ENCODE measurements around the gene STAG3. TPM values are rescaled to one million over a fixed set of nuclear protein-coding genes. Genes with fewer than 3 reads are reported as not detected.
"Not testable (repeated sequence)": the region's sequence is repeated elsewhere in the genome, so short reads cannot be mapped to it uniquely, and the experiment has no call there.

The STAG3 gene
- total and polyA plus RNA-seq, 7 experiments from 2014 or later, result 2.4 to 24.6 (median 9.0) TPM

- Mint-ChIP-seq H3K27ac (peak overlapping the region in 3 of 9 donors; percentile 19 to 76 (median 73)), H3K36me3 (peaks cover 0 to 7% (median 0%) of the 10 kb centered on the region in 5 donors), H3K4me1 (peaks cover 16 to 45% (median 40%) of the 10 kb centered on the region in 7 donors), H3K27me3 (no peaks in the 10 kb centered on the region), H3K4me3 (no peak overlapping the region), H3K9me3 (no peaks in the 10 kb centered on the region)
- ATAC-seq (no peak), DNase-seq (no peak)
- CTCF ChIA-PET, result interaction anchor here (1.1 to 3.4 kb wide), 7 partner anchors 9 to 248 kb away, joined by 3 to 34 read pairs (median 10); partner anchors contain the start of gene PPP1R35
- Histone ChIP-seq H3K27ac (ENCODE audit: low read depth, low read length) (no peak overlapping the region), H3K36me3 (ENCODE audit: control insufficient read depth in 2 of 3, insufficient read depth in 3 of 3, low read length in 3 of 3) (no peaks in the 10 kb centered on the region), H3K27me3 (ENCODE audit: control insufficient read depth in 2 of 2, insufficient read depth in 2 of 2, low read length in 2 of 2) (no peaks in the 10 kb centered on the region), H3K4me3 (ENCODE audit: low read length) (no peak overlapping the region), H3K4me1 (ENCODE audit: control insufficient read depth in 2 of 2, insufficient read depth in 2 of 2, low read length in 2 of 2) (peaks cover 0 to 22% of the 10 kb centered on the region in 2 donors), H3K9me3 (ENCODE audit: control insufficient read depth in 2 of 3, low read length in 3 of 3) (no peaks in the 10 kb centered on the region)
- intact Hi-C loops (cut with micrococcal nuclease), result no loop called here
- POLR2A ChIA-PET, result interaction anchor here (0.7 to 20.9 kb wide), 6 partner anchors 10 to 56 kb away, joined by 3 to 383 read pairs (median 7); partner anchors contain the start of genes GAL3ST4, GPC2, STAG3 and TRAPPC14
These were observed 11.3 kb downstream of the STAG3 start for GRCh38 chr7:100189061-100189460.

DNA sequence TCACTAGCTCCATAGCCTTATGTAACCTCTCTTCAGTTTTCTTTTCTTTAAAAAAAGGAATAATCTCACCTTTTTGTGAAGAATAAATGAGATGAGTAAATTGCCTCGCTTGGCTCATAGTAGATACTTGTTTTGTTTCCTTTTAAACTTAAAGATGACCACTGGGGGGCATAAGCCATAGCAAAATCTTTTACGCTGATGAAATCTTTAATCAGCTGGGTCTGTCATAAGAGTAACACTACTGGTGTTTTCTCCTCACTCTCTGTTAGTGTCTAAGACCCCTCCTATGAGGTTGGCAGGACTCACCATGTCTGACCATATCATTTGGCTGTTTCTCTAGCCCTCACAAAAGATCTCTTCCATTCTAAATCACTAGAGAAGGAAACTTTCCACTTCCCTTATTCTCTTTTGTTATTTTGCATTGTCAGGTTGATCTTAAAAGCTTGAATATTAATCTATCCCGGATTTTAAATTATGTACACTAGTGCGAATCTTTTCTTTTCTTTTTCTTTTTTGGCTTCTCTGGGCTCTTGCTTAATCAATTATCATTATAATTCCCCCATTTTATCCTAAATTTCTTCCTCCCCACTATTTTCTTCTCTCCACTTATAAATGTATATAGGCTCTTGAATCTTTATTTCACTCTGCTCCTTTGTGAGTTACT, 12.5 kb downstream of the STAG3 start:
- no peak overlapping the region for H3K4me3 ChIP-seq (ENCODE audit: low read length)
- DNase-seq (peak in 7 of 9 donors; percentile 36 to 66 (median 56)), ATAC-seq (peak; percentile 86)
- peaks cover 0 to 22% of the 10 kb centered on the region in 2 donors for H3K4me1 ChIP-seq (ENCODE audit: control insufficient read depth in 2 of 2, insufficient read depth in 2 of 2, low read length in 2 of 2)
- ChIA-PET POLR2A (interaction anchor here (0.8 to 20.9 kb wide), 15 partner anchors 11 to 257 kb away, joined by 3 to 383 read pairs (median 6); partner anchors contain the start of genes GAL3ST4, GPC2, LAMTOR4 and MBLAC1), CTCF (interaction anchor here (0.5 to 3.4 kb wide), 19 partner anchors 10 to 153 kb away, joined by 3 to 34 read pairs (median 4); partner anchors contain the start of genes GAL3ST4, GPC2, LAMTOR4 and PVRIG)
- no peaks in the 10 kb centered on the region for H3K9me3 ChIP-seq (ENCODE audit: control insufficient read depth in 2 of 3, low read length in 3 of 3)
- Mint-ChIP-seq H3K27me3 (no peaks in the 10 kb centered on the region), H3K27ac (peak overlapping the region in 8 of 9 donors; percentile 19 to 90 (median 76)), H3K4me3 (peak overlapping the region in 3 of 10 donors; percentile 12 to 18 (median 15)), H3K9me3 (no peaks in the 10 kb centered on the region), H3K36me3 (peaks cover 0 to 8% (median 0%) of the 10 kb centered on the region in 5 donors), H3K4me1 (peaks cover 16 to 56% (median 50%) of the 10 kb centered on the region in 7 donors)
- intact Hi-C loops (cut with micrococcal nuclease), result loop anchor here in 1 of 2 donors (1.0 kb wide), 5 partner anchors 21 to 217 kb away; no protein-coding TSS in a partner anchor
- H3K36me3 ChIP-seq (ENCODE audit: control insufficient read depth in 2 of 3, insufficient read depth in 3 of 3, low read length in 3 of 3), result no peaks in the 10 kb centered on the region
- H3K27me3 ChIP-seq (ENCODE audit: control insufficient read depth in 2 of 2, insufficient read depth in 2 of 2, low read length in 2 of 2), result no peaks in the 10 kb centered on the region
- peak overlapping the region; percentile 15 for H3K27ac ChIP-seq (ENCODE audit: low read depth, low read length)

GRCh38 chr7:100191775-100192174, 14.1 kb downstream of the STAG3 start:
- Mint-ChIP-seq H3K4me1 (peaks cover 16 to 61% (median 55%) of the 10 kb centered on the region in 7 donors), H3K36me3 (peaks cover 0 to 9% (median 0%) of the 10 kb centered on the region in 5 donors), H3K27me3 (no peaks in the 10 kb centered on the region), H3K9me3 (no peaks in the 10 kb centered on the region), H3K27ac (peak overlapping the region in 8 of 9 donors; percentile 54 to 86 (median 82)), H3K4me3 (peak overlapping the region in 9 of 10 donors; percentile 5 to 75 (median 49))
- CTCF ChIA-PET, result interaction anchor here (1.5 kb wide), 1 partner anchor 27 kb away, joined by 3 read pairs; no protein-coding TSS in a partner anchor
- H3K4me1 ChIP-seq (ENCODE audit: control insufficient read depth in 2 of 2, insufficient read depth in 2 of 2, low read length in 2 of 2), result peaks cover 0 to 22% of the 10 kb centered on the region in 2 donors
- DNase-seq (peak in 2 of 9 donors; percentile 20 to 35), ATAC-seq (no peak)
- no peaks in the 10 kb centered on the region for H3K9me3 ChIP-seq (ENCODE audit: control insufficient read depth in 2 of 3, low read length in 3 of 3)
- no peaks in the 10 kb centered on the region for H3K27me3 ChIP-seq (ENCODE audit: control insufficient read depth in 2 of 2, insufficient read depth in 2 of 2, low read length in 2 of 2)
- no peak overlapping the region for H3K4me3 ChIP-seq (ENCODE audit: low read length)
- no peaks in the 10 kb centered on the region for H3K36me3 ChIP-seq (ENCODE audit: control insufficient read depth in 2 of 3, insufficient read depth in 3 of 3, low read length in 3 of 3)
- POLR2A ChIA-PET, result interaction anchor here (0.6 to 1.2 kb wide), 3 partner anchors 9 to 37 kb away, joined by 3 to 6 read pairs (median 3); partner anchors contain the start of gene STAG3
- intact Hi-C loops (cut with micrococcal nuclease), result no loop called here
- no peak overlapping the region for H3K27ac ChIP-seq (ENCODE audit: low read depth, low read length)

DNA sequence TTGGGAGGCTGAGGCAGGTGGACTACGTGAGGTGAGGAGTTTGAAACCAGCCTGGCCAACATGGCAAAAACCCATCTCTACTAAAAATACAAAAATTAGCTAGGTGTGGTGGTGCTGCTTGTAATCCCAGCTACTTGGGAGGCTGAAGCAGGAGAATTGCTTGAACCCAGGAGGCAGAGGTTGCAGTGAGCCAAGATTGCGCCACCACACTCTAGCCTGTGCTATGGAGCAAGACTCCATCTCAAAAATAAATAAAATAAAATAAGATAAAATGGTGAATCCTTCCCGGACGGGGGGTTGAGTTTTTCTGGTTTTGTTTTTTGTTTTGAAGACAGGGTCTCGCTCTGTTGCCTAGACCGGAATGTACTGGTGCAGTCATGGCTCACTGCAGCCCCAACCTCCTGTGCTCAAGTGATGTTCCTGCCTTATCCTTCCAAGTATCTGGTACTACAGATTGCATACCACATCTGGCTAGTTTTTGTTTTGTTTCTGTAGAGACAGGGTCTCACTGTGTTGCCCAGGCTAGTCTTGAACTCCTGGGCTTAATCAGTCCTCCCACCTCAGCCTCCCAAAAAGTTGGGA, 14.7 kb downstream of the STAG3 start:
- DNase-seq; H3K9me3 ChIP-seq (ENCODE audit: control insufficient read depth in 2 of 3, low read length in 3 of 3); H3K27me3 Mint-ChIP-seq; H3K27me3 ChIP-seq (ENCODE audit: control insufficient read depth in 2 of 2, insufficient read depth in 2 of 2, low read length in 2 of 2); H3K36me3 ChIP-seq (ENCODE audit: control insufficient read depth in 2 of 3, insufficient read depth in 3 of 3, low read length in 3 of 3); H3K36me3 Mint-ChIP-seq; H3K4me3 ChIP-seq (ENCODE audit: low read length); ATAC-seq; H3K9me3 Mint-ChIP-seq; intact Hi-C loops (cut with micrococcal nuclease): not testable (repeated sequence)
- ChIA-PET POLR2A (interaction anchor here (0.6 to 1.2 kb wide), 3 partner anchors 14 to 47 kb away, joined by 3 to 6 read pairs (median 6); partner anchors contain the start of gene STAG3), CTCF (interaction anchor here (0.5 to 1.6 kb wide), 7 partner anchors 19 to 44 kb away, joined by 3 to 5 read pairs (median 4); partner anchors contain the start of gene LAMTOR4)
- Mint-ChIP-seq H3K4me1 (peaks cover 16 to 61% (median 55%) of the 10 kb centered on the region in 7 donors), H3K27ac (peak overlapping the region in 8 of 9 donors; percentile 68 to 86 (median 83)), H3K4me3 (peak overlapping the region in 8 of 10 donors; percentile 5 to 75 (median 50))
- peak overlapping the region; percentile 0 for H3K27ac ChIP-seq (ENCODE audit: low read depth, low read length)
- peaks cover 0 to 22% of the 10 kb centered on the region in 2 donors for H3K4me1 ChIP-seq (ENCODE audit: control insufficient read depth in 2 of 2, insufficient read depth in 2 of 2, low read length in 2 of 2)

DNA sequence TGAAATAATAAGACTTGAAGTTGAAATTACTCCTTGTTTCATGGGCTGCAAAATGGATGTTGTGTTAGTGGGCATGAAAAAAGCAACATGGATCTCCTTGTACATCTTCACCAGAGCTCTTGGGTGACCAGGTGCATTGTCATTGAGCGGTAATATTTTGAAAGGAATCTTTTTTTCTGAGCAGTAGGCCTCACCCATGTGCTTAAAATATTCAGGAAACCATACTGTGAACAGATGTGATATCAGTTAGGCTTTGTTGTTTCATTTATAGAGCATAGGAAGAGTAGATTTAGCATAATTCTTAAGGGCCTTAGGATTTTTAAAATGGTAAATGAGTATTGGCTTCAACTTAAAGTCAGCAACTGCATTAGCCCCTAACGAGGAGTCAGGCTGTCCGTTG, 15.3 kb downstream of the STAG3 start:
- POLR2A ChIA-PET, result interaction anchor here (0.6 to 1.9 kb wide), 5 partner anchors 15 to 48 kb away, joined by 3 to 8 read pairs (median 6); partner anchors contain the start of gene STAG3
- Mint-ChIP-seq H3K27ac (peak overlapping the region in 8 of 9 donors; percentile 3 to 86 (median 68)), H3K4me1 (peaks cover 16 to 61% (median 55%) of the 10 kb centered on the region in 7 donors), H3K4me3 (peak overlapping the region in 5 of 10 donors; percentile 22 to 75 (median 37)), H3K36me3 (peaks cover 0 to 9% (median 0%) of the 10 kb centered on the region in 5 donors), H3K9me3 (no peaks in the 10 kb centered on the region), H3K27me3 (no peaks in the 10 kb centered on the region)
- Histone ChIP-seq H3K4me1 (ENCODE audit: control insufficient read depth in 2 of 2, insufficient read depth in 2 of 2, low read length in 2 of 2) (peaks cover 0 to 22% of the 10 kb centered on the region in 2 donors), H3K9me3 (ENCODE audit: control insufficient read depth in 2 of 3, low read length in 3 of 3) (no peaks in the 10 kb centered on the region), H3K27ac (ENCODE audit: low read depth, low read length) (peak overlapping the region; percentile 0), H3K36me3 (ENCODE audit: control insufficient read depth in 2 of 3, insufficient read depth in 3 of 3, low read length in 3 of 3) (no peaks in the 10 kb centered on the region), H3K4me3 (ENCODE audit: low read length) (no peak overlapping the region), H3K27me3 (ENCODE audit: control insufficient read depth in 2 of 2, insufficient read depth in 2 of 2, low read length in 2 of 2) (no peaks in the 10 kb centered on the region)
- intact Hi-C loops (cut with micrococcal nuclease), result no loop called here
- DNase-seq, result peak in 1 of 9 donors; percentile 21
- no peak for ATAC-seq
- CTCF ChIA-PET, result interaction anchor here (0.5 to 1.6 kb wide), 7 partner anchors 11 to 44 kb away, joined by 3 to 5 read pairs (median 4); partner anchors contain the start of gene LAMTOR4

GRCh38 chr7:100195222-100195621, 17.5 kb downstream of the STAG3 start:
- Mint-ChIP-seq H3K27me3 (no peaks in the 10 kb centered on the region), H3K4me1 (peaks cover 9 to 58% (median 49%) of the 10 kb centered on the region in 7 donors), H3K4me3 (peak overlapping the region in 1 of 10 donors; percentile 10), H3K27ac (peak overlapping the region in 3 of 9 donors; percentile 10 to 60 (median 41)), H3K36me3 (peaks cover 0 to 14% (median 0%) of the 10 kb centered on the region in 5 donors), H3K9me3 (no peaks in the 10 kb centered on the region)
- Histone ChIP-seq H3K27ac (ENCODE audit: low read depth, low read length) (no peak overlapping the region), H3K27me3 (ENCODE audit: control insufficient read depth in 2 of 2, insufficient read depth in 2 of 2, low read length in 2 of 2) (no peaks in the 10 kb centered on the region), H3K9me3 (ENCODE audit: control insufficient read depth in 2 of 3, low read length in 3 of 3) (no peaks in the 10 kb centered on the region), H3K4me3 (ENCODE audit: low read length) (no peak overlapping the region), H3K36me3 (ENCODE audit: control insufficient read depth in 2 of 3, insufficient read depth in 3 of 3, low read length in 3 of 3) (no peaks in the 10 kb centered on the region), H3K4me1 (ENCODE audit: control insufficient read depth in 2 of 2, insufficient read depth in 2 of 2, low read length in 2 of 2) (peaks cover 0 to 18% of the 10 kb centered on the region in 2 donors)
- POLR2A ChIA-PET, result interaction anchor here (0.6 to 1.5 kb wide), 5 partner anchors 16 to 46 kb away, joined by 3 to 4 read pairs (median 3); partner anchors contain the start of gene LAMTOR4
- intact Hi-C loops (cut with micrococcal nuclease), result no loop called here
- CTCF ChIA-PET, result interaction anchor here (1.0 to 1.8 kb wide), 6 partner anchors 12 to 62 kb away, joined by 3 to 10 read pairs (median 4); partner anchors contain the start of gene LAMTOR4
- ATAC-seq, result no peak
- DNase-seq, result no peak
